Activated CD4-positive, alpha-beta T cell treated with anti-CD3 and anti-CD28 coated beads, Interleukin-2, amount 50 U/mL, for 4 hours (primary cell): ENCODE results near the gene FSTL4.

Source experiments
- DNase-seq, 2 experiments: peaks; one replicate each; pipeline ENCODE4 v3.0.0-alpha.2; 2020

Gene FSTL4

GRCh38 chr5:133309166-133309795, 303.1 kb downstream of the FSTL4 start:
- no peak for DNase-seq

GRCh38 chr5:133307275-133307674, 305.1 kb downstream of the FSTL4 start:
- no peak for DNase-seq

- no peak for DNase-seq
These were observed 307.6 kb downstream of the FSTL4 start for GRCh38 chr5:133304707-133305216.

- no peak for DNase-seq
These were observed 308.2 kb downstream of the FSTL4 start for GRCh38 chr5:133304178-133304577.

GRCh38 chr5:133303298-133303697, 309.0 kb downstream of the FSTL4 start:
- no peak for DNase-seq

- DNase-seq, result no peak
These were observed 312.6 kb downstream of the FSTL4 start for GRCh38 chr5:133299728-133300127.

GRCh38 chr5:133299021-133299420, 313.3 kb downstream of the FSTL4 start:
- DNase-seq, result no peak

- DNase-seq, result no peak
These were observed 313.9 kb downstream of the FSTL4 start for GRCh38 chr5:133298447-133298846.

GRCh38 chr5:133297293-133297692, 315.0 kb downstream of the FSTL4 start:
- DNase-seq, result no peak

- DNase-seq, result no peak
These were observed 315.7 kb downstream of the FSTL4 start for GRCh38 chr5:133296624-133297023.

GRCh38 chr5:133295520-133295919, 316.8 kb downstream of the FSTL4 start:
- no peak for DNase-seq

- DNase-seq, result no peak
These were observed 318.0 kb downstream of the FSTL4 start for GRCh38 chr5:133294380-133294779.

GRCh38 chr5:133293960-133294359, 318.4 kb downstream of the FSTL4 start:
- no peak for DNase-seq

- DNase-seq, result no peak
These were observed 320.0 kb downstream of the FSTL4 start for GRCh38 chr5:133292300-133292699.

GRCh38 chr5:133291524-133291923, 320.8 kb downstream of the FSTL4 start:
- no peak for DNase-seq

GRCh38 chr5:133290669-133291240, 321.6 kb downstream of the FSTL4 start:
- DNase-seq, result no peak

GRCh38 chr5:133289686-133290367, 322.5 kb downstream of the FSTL4 start:
- DNase-seq, result no peak

- peak; percentile 23 for DNase-seq
These were observed 324.8 kb downstream of the FSTL4 start for GRCh38 chr5:133287500-133287899.

- DNase-seq, result no peak
These were observed 325.9 kb downstream of the FSTL4 start for GRCh38 chr5:133286483-133286882.

GRCh38 chr5:133285583-133286021, 326.7 kb downstream of the FSTL4 start:
- DNase-seq, result no peak

- no peak for DNase-seq
These were observed 328.0 kb downstream of the FSTL4 start for GRCh38 chr5:133284306-133284705.

GRCh38 chr5:133278317-133278716, 334.0 kb downstream of the FSTL4 start:
- DNase-seq, result no peak

- no peak for DNase-seq
These were observed 334.6 kb downstream of the FSTL4 start for GRCh38 chr5:133277744-133278143.

GRCh38 chr5:133276171-133276570, 336.2 kb downstream of the FSTL4 start:
- no peak for DNase-seq
